ENCODE results near the gene WLS.
"Not testable (repeated sequence)": the region's sequence is repeated elsewhere in the genome, so short reads cannot be mapped to it uniquely, and the experiment has no call there.

WLS gene

GRCh38 chr1:68198752-68199151, 33.6 kb downstream of the WLS start:
- DNase-seq (ENCODE audit: low spot score): no peak

GRCh38 chr1:68197891-68198290, 34.4 kb downstream of the WLS start:
- DNase-seq (ENCODE audit: low spot score): no peak

- DNase-seq (ENCODE audit: low spot score): no peak
Observed at GRCh38 chr1:68197461-68197860, 34.9 kb downstream of the WLS start.

GRCh38 chr1:68196676-68197075, 35.6 kb downstream of the WLS start:
- DNase-seq (ENCODE audit: low spot score): no peak

- no peak for DNase-seq (ENCODE audit: low spot score)
Observed at GRCh38 chr1:68191717-68192116, 40.6 kb downstream of the WLS start.

- no peak for DNase-seq (ENCODE audit: low spot score)
Observed at GRCh38 chr1:68188644-68189340, 43.5 kb downstream of the WLS start.

GRCh38 chr1:68188060-68188538, 44.2 kb downstream of the WLS start:
- DNase-seq (ENCODE audit: low spot score): no peak

- no peak for DNase-seq (ENCODE audit: low spot score)
Observed at GRCh38 chr1:68185743-68186142, 46.6 kb downstream of the WLS start.

GRCh38 chr1:68183895-68184294, 48.4 kb downstream of the WLS start:
- no peak for DNase-seq (ENCODE audit: low spot score)

- DNase-seq (ENCODE audit: low spot score): no peak
Observed at GRCh38 chr1:68181165-68181556, 51.2 kb downstream of the WLS start.

- no peak for DNase-seq (ENCODE audit: low spot score)
Observed at GRCh38 chr1:68180441-68181164, 51.7 kb downstream of the WLS start.

- DNase-seq (ENCODE audit: low spot score): no peak
Observed at GRCh38 chr1:68178821-68179490, 53.4 kb downstream of the WLS start.

GRCh38 chr1:68175621-68176398, 56.5 kb downstream of the WLS start:
- DNase-seq (ENCODE audit: low spot score): no peak

GRCh38 chr1:68174738-68175113, 57.6 kb downstream of the WLS start:
- DNase-seq (ENCODE audit: low spot score): peak; percentile 28

GRCh38 chr1:68173936-68174737, 58.2 kb downstream of the WLS start:
- DNase-seq (ENCODE audit: low spot score): peak; percentile 75

GRCh38 chr1:68173283-68173935, 58.9 kb downstream of the WLS start:
- DNase-seq (ENCODE audit: low spot score): no peak

GRCh38 chr1:68171795-68172194, 60.5 kb downstream of the WLS start:
- not testable (repeated sequence) for DNase-seq (ENCODE audit: low spot score)

GRCh38 chr1:68168545-68169171, 63.7 kb downstream of the WLS start:
- DNase-seq (ENCODE audit: low spot score): peak; percentile 21

- DNase-seq (ENCODE audit: low spot score): no peak
Observed at GRCh38 chr1:68167211-68167610, 65.1 kb downstream of the WLS start.

GRCh38 chr1:68166348-68166747, 66.0 kb downstream of the WLS start:
- no peak for DNase-seq (ENCODE audit: low spot score)

Data from hepatic stellate cell (primary cell).